NCI-H1092 (cell line): ENCODE data around the gene DHCR24.
"Not testable (repeated sequence)": the region's sequence is repeated elsewhere in the genome, so short reads cannot be mapped to it uniquely, and the experiment has no call there.

Source experiments
- DNase-seq: peaks from one replicate; lab custom pipeline; 2025; lab: John Stamatoyannopoulos, UW

Gene DHCR24

GRCh38 chr1:54887665-54888071, 673 bp upstream of the DHCR24 start:
- DNase-seq, result no peak

DNA sequence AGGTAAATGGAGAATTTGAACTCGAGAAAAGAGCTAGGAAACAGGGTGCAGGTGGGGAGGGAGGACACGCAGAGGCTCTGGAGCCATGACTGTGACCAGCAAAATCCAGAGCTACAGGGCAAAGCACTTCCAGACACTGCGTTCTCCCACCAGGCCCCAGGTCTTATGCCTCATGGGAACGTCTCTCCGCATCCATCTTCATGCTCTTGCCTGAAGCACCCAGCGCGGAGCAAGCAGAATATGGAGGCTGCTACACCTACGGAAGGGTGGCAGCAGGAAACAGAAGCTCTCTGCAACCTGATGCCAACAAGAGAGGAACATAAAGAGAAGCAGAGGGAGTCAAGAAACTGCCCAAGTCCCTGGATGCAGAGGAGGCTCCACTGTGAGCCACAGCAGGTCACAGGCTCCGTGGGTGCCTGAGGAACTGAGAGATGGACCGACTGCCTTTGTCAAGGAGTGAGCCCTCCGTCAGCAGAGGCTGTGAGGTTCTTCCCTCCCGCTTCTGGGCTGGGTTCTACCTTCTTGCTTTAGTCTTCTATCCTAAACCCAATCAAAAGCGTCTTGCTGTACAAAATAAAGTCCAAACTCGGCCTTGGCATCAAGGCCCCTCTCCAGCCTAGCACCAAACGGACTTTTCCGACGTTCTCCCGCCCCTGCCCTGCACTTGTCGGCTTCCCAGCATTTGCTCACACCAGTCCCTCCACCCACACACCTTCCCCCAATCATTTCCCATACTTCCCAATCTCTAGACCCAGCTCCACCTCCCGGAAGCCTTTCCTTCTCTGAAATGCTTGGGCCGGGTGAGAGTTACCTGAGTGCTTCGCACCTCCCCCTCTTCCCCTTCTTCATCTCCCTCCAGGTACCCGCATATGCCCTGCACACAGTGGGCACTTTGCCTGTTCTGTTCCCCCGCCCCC, 930 bp downstream of the DHCR24 start:
- DNase-seq, result no peak

DNA sequence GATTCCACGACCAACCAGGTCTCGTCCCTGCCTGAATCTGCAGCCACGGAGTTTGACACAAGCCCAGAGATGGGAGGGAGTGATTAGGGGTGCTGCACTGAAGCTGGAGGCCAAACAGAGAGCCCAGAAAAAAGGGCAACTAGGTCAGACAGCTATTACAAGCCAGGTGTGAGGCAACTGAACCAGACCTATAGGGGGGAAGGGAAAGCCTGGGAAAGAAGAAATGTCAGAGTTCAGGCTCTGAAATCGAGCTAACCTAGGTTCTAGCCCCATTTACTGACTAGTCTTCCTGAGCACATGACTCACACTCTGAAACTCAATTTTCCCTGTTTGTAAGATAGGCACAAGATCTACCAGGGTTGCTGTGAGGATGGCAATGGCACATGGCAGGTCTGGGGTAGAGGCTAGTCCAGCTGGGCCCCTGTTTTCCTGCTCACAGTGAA, 1.7 kb downstream of the DHCR24 start:
- DNase-seq, result no peak

- DNase-seq, result no peak
These were observed 2.2 kb downstream of the DHCR24 start for GRCh38 chr1:54884768-54885167.

GRCh38 chr1:54884135-54884586, 2.8 kb downstream of the DHCR24 start:
- DNase-seq, result no peak

DNA sequence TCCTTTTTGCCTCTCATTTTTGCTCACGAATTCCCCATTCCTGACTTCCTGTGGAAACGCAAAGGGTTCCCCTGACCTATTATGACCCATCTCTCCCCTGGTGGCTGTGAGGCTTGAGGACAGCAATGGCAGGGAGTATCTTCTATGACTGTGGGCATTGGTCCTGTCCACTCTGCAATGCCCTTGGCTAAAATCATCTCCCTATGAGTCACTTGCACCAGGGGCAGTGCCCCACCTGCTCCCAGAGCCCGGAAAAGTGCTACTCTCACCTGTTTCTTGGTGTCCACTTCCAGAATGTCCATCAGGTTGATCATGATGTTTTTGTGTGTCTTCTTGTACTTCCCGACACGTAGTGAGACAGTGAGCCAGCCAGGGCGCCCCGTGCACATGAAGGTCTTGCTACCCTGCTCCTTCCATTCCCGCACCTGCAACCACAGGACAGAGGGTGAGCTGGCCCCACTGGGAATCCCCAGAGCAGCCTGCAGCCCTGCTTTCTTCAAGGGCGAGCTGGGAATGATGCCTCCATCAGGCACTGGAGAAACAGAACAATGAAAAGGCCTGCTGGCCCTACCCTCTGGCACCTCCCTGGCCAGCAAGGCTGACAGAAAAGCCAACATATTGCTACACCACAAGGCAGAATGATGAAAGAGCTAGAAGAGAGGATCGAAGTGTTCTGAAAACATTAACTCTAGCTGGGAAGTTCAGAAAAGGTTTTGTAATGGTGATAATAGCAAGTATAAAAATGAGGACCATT, 3.5 kb downstream of the DHCR24 start:
- DNase-seq, result no peak

GRCh38 chr1:54882519-54882918, 4.5 kb downstream of the DHCR24 start:
- no peak for DNase-seq

DNA sequence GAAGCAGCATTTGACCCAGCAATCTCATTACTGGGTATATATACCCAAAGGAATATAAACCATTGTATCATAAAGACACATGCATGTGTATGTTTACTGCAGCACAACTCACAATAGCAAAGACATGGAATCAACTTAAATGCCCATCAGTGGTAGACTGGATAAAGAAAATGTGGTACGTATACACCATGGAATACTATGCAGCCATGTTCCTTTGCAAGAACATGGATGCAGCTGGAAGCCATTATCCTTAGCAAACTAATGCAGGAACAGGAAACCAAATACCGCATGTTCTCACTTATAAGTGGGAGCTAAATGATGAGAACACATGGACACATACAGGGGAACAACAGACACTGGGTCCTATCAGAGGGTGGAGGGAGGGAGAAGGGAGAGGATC, 5.4 kb downstream of the DHCR24 start:
- not testable (repeated sequence) for DNase-seq

DNA sequence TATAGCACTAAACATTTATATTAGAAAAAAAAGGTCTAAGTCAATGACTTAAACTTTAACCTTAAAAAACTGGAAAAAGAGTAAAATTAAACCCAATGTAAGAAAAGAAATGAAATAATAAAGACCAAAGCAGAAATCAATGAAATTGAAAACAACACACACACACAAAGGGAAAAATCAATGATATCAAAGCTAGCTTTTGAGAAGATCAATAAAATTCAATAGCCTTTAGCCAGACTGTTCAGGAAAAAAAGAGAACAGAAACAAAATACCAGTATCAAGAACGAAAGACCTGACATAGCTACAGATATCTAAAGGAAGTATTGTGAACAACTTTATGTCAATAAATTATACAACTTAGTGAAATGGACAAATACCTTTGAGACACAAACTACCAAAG, 7.1 kb downstream of the DHCR24 start:
- DNase-seq, result no peak

DNA sequence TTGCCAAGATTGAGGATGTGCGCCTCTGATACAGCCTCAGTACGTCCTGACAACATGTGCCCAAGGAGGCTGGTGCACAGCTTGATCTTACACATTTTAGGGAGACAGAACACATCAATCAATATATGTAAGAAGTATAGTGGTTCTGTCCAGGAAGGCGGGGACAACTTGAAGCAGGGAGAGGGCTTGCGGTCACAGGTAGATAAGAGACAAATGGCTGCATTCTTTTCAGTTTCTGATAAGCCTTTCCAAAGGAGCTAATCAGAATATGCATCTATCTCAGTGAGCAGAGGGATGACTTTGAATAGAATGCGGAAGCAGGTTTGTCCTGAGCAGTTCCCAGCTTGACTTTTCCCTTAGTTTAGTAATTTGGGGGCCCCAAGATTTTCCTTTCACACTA, 10.2 kb downstream of the DHCR24 start:
- DNase-seq, result no peak

GRCh38 chr1:54875000-54875399, 12.0 kb downstream of the DHCR24 start:
- no peak for DNase-seq

- DNase-seq, result no peak
These were observed 12.7 kb downstream of the DHCR24 start for GRCh38 chr1:54874079-54874830.

DNA sequence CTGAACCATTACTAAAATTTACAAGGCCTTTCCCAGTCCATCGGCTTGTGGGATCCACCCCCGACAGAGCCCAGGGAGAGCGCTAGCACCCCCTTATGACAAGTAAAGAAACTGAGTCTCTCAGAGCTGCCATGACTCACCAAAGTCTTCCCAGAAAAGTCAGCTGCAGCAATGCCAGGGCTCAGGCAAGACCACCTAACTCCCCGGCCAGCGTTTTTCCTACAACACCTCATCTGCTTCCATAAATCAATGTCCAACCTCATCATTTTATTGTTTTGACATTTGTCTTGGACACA, 15.0 kb downstream of the DHCR24 start:
- no peak for DNase-seq

DNA sequence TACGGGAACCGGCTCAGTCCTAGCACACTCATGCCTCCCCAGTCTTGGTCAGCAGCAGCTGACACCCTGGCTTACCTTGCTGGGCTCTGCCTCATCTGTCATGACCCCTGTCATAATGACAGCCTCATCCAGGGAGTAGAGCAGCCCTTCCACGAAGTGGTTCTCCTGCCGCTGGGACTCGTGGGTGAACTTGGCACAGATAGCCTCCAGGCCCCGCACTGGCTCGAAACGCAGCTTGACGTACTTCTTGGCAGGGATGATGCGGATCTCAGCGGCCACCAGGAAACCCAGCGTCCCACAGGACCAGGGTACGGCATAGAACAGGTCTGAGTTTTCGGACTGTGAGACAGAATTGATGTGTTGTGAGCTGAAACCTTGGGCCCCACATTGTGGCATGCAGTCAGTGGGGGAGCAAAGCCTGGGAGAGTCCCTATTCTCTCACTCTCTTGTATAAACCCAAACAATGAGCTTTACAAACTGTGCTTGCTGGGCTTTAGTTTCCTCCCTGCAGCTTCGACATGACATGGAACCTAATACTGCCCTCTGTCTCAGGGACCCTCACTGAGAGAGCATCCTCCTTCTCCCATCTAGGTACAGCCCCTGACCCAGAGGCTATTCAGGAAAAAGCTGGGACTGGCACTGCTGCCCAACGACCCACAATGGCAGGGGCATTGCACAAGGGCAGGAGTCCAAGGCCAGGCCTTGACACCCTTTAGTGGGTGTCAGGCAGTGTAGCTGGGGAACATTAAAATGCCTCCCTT, 15.5 kb downstream of the DHCR24 start:
- DNase-seq, result no peak

DNA sequence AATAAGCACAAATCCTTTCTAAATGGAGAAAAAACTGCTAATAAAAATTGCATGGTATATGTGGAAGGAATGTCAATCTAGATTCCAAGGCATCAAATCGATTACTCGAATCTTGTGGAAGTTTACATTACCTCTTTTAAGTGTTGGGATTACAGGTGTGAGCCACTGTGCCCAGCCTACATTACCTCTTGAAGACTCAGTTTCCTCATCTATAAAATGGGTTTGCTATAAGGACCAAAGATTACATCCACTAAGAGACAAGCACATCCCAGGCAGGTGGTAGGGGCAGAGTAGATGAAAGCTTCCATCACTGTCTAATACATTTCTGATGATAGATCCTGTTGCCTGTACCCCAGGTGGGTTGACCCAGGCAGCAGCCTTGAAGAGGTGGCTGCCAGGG, 16.1 kb downstream of the DHCR24 start:
- DNase-seq, result no peak

GRCh38 chr1:54869173-54869851, 17.7 kb downstream of the DHCR24 start:
- no peak for DNase-seq

DNA sequence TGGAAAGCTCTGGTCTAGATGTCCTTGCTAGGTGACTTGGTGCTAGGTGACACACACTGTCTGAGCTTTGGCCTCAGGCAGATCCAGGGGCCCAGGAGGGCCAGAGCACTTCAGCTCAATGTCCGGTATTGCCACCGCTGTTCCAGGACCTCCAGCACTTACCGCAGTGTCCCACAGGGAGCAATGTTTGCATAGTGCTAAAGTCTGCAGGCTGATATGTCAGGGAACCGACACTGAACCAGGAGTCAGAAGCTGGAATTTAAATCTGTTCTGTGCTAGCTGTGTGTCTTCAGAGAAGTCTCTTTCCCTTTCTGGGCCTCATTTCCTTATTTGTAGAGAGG, 19.3 kb downstream of the DHCR24 start:
- DNase-seq, result no peak

- no peak for DNase-seq
These were observed 19.9 kb downstream of the DHCR24 start for GRCh38 chr1:54866801-54867716.

GRCh38 chr1:54865238-54866073, 21.5 kb downstream of the DHCR24 start:
- DNase-seq, result no peak
